Upper lobe of left lung (tissue), 4 donors: ENCODE measurements around the gene OR52B6.
"Not testable (repeated sequence)": the region's sequence is repeated elsewhere in the genome, so short reads cannot be mapped to it uniquely, and the experiment has no call there.

Experiments used
- CTCF ChIP-seq, 6 experiments: fragments of 450-650 bp in 4 of 6; fragments of 200-600 bp in 2 of 6; sonication (generic) in 2 of 6; IDR thresholded peaks; one replicate each; pipeline ENCODE4 v1.5.1; 2016 to 2019; ENCODE audit warnings: antibody characterized with exemption in 6 of 6
- POLR2A ChIP-seq, 4 donors: fragments of 450-650 bp; IDR thresholded peaks; one replicate each; pipeline ENCODE4 v1.5.1; 2016 to 2017; ENCODE audit warnings: antibody characterized with exemption in 4 of 4, mild to moderate bottlenecking in 2 of 4
- POLR2AphosphoS5 ChIP-seq, 2 donors: sonication (generic); formaldehyde crosslinking; IDR thresholded peaks; one replicate each; pipeline ENCODE4 v1.5.1; 2017; ENCODE audit warnings: antibody characterized with exemption in 2 of 2

DNA sequence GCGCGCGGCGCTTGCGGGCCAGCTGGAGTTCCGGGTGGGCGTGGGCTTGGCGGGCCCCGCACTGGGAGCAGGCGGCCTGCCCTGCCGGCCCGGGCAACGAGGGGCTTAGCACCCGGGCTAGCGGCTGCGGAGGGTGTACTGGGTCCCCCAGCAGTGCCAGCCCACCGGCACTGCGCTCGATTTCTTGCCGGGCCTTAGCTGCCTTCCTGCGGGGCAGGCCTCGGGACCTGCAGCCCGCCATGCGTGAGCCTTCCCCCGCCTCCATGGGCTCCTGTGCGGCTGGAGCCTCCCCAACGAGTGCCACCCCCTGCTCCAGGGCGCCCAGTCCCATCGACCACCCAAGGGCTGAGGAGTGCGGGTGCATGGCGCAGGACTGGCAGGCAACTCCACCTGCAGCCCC, 9.2 kb downstream of the OR52B6 start:
- TF ChIP-seq CTCF, POLR2A, POLR2AphosphoS5 (IDR thresholded peaks at IDR 0.05): not testable (repeated sequence)
